ENCODE measurements around the gene STAT3.
A peak's percentile ranks its signal among the peaks of the same experiment; 100 is the strongest.
"Not testable (repeated sequence)": the region's sequence is repeated elsewhere in the genome, so short reads cannot be mapped to it uniquely, and the experiment has no call there.

STAT3 gene

DNA sequence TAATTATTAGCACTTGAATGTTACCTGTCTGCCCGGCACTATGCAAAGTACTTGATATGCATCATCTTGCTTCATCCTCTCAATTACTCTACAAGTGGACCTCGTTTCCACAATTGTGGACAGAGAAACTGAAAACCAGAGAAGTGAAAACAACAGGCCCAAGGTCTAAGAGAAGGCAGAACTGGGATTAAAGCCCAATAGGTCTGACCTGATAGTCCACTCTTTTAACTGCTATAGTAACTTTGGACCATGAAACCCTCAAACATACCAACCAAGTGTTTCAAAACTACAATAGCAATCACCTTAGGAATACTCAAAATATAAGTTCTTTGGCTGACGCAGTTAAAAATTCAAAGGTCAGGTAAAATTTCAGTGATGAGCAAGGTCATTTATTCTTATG, 7.3 kb downstream of the STAT3 start:
- no peak overlapping the region for H3K4me3 ChIP-seq (ENCODE audit: control insufficient read depth, low read depth, low read length)
- no peak for DNase-seq (ENCODE audit: low read depth)
- TF ChIP-seq, protein P1, sequence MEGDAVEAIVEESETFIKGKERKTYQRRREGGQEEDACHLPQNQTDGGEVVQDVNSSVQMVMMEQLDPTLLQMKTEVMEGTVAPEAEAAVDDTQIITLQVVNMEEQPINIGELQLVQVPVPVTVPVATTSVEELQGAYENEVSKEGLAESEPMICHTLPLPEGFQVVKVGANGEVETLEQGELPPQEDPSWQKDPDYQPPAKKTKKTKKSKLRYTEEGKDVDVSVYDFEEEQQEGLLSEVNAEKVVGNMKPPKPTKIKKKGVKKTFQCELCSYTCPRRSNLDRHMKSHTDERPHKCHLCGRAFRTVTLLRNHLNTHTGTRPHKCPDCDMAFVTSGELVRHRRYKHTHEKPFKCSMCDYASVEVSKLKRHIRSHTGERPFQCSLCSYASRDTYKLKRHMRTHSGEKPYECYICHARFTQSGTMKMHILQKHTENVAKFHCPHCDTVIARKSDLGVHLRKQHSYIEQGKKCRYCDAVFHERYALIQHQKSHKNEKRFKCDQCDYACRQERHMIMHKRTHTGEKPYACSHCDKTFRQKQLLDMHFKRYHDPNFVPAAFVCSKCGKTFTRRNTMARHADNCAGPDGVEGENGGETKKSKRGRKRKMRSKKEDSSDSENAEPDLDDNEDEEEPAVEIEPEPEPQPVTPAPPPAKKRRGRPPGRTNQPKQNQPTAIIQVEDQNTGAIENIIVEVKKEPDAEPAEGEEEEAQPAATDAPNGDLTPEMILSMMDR (conservative IDR thresholded peaks at IDR 0.05; ENCODE audit: control insufficient read depth, insufficient read depth, low read depth, low read length): no peak

DNA sequence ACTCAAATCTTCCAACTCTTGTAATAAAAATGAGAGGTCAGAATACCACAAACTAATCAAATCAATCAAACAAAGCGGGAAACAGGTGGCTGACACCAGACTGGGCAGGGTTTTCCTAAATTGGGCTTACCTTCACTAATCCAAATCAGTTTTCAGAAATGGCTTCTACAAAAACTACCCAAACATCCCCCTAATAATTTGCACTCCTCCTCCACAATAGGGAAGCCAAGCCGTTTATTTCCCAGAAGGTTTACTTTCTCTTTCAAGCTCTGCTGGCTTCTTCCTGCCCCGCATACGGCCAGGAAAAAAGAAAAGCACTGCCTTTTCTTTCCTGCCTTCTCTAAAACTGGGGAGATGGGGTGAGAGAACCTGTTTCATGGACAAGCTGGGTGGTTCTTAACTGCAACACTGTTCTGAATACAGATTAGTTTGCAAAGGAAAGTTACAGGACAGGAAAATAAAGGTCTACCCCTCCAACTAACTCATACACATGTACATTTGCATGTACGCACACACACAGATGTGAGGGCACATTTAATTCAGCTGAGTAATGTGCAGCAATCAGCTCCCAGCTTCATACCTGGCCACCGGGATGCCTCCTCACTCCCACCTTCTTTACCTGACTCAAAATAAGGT, 9.2 kb downstream of the STAT3 start:
- peak overlapping the region; percentile 29 for H3K4me3 ChIP-seq (ENCODE audit: control insufficient read depth, low read depth, low read length)
- TF ChIP-seq, protein P1 (conservative IDR thresholded peaks at IDR 0.05; ENCODE audit: control insufficient read depth, insufficient read depth, low read depth, low read length): no peak
- DNase-seq (ENCODE audit: low read depth): peak; percentile 37

DNA sequence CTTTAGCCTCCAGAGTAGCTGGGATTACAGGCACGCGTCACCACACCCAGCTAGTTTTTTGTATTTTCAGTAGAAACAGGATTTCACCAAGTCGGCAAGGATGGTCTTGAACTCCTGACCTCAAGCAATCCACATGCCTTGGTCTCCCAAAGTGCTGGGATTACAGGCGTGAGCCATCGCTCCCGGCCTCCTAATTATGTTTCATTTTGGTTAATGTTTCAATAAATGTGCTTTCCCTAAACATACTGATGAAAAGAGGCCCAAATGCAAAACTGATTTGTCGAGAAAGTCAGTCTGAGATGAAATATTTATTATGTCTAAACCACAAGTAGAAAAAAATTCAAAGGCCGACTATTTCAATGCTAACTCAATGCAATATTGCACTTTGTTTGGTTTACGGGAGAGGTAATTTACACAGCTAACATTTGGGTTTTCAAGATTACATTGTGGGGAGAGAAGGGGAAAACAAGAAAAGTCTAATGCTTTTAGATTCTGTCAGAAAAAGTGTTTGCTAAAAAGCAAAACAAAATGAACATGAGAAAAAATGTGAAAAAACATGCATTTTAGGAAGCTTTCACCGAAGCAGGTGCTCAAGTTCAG, 9.8 kb downstream of the STAT3 start:
- no peak for DNase-seq (ENCODE audit: low read depth)
- no peak overlapping the region for H3K4me3 ChIP-seq (ENCODE audit: control insufficient read depth, low read depth, low read length)
- TF ChIP-seq, protein P1 (conservative IDR thresholded peaks at IDR 0.05; ENCODE audit: control insufficient read depth, insufficient read depth, low read depth, low read length): no peak

DNA sequence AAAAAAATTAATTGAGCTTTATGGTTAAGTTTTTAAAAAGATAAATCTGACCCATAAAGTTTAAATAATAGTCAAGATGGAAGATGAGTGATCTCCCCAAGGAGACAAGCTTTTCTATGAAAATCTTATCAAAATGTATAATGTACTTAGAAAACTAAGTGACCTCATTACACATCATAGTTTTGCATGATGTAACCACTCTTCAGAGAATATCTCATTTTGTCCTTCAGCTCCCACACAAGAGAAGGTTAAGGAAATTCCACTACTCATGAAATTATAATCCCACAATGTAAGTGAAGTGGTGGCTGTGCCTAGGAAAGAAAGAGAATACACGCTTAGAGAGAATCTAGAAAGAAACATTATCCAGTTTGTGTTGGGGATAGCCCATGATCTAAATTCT, 14.3 kb downstream of the STAT3 start:
- no peak for DNase-seq (ENCODE audit: low read depth)
- TF ChIP-seq, protein P1 (conservative IDR thresholded peaks at IDR 0.05; ENCODE audit: control insufficient read depth, insufficient read depth, low read depth, low read length): no peak

DNA sequence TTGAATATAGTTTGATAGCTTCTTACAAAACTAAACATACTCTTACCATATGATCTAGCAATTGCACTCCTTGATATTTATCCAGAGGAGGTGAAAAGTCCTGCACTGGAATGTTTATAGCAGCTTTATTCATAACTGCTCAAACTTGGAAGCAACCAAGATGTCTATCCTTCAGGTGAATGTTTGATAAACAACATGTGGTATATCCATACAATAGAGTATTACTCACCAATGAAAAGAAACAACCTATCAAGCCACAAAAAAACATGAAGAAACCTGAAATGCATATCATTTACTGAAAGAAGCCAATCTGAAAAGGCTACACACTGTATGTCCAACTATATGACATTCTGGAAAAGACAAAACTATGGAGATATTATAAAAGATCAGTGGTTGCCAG, 16.1 kb downstream of the STAT3 start:
- DNase-seq (ENCODE audit: low read depth): no peak
- TF ChIP-seq, protein P1 (conservative IDR thresholded peaks at IDR 0.05; ENCODE audit: control insufficient read depth, insufficient read depth, low read depth, low read length): no peak
- no peak overlapping the region for H3K4me3 ChIP-seq (ENCODE audit: control insufficient read depth, low read depth, low read length)

More for the DNA sequence above, 14.3 kb downstream of the STAT3 start:
- H3K4me3 ChIP-seq (ENCODE audit: control insufficient read depth, low read depth, low read length): no peak overlapping the region

DNA sequence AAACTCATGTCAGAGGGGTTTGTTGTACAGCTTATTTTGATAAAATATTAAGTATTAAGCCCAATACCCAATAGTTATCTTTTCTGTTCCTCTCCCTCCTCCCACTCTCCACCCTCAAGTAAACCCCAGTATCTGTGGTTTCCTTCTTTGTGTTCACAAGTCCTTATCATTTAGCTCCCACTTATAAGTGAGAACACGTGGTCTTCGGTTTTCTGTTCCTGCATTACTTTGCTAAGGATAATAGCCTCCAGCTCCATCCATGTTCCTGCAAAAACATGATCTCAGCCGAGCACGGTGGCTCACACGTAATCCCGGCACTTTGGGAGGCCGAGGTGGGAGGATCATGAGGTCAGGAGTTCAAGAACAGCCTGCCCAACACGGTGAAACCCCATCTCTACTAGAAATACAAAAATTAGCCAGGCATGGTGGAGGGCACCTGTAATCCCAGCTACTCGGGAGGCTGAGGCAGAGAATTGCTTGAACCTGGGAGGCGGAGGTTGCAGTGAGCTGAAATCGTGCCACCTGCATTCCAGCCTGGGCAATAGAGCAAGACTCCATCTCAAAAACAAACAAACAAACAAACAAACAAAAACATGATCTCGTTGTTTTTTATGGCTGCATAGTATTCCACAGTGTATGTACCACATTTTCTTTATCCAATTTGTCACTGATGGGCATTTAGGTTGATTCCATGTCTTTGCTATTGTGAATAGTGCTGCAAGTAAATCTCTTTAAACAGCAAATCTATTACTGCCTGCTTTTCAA, 19.3 kb downstream of the STAT3 start:
- DNase-seq (ENCODE audit: low read depth); H3K4me3 ChIP-seq (ENCODE audit: control insufficient read depth, low read depth, low read length): not testable (repeated sequence)

DNA sequence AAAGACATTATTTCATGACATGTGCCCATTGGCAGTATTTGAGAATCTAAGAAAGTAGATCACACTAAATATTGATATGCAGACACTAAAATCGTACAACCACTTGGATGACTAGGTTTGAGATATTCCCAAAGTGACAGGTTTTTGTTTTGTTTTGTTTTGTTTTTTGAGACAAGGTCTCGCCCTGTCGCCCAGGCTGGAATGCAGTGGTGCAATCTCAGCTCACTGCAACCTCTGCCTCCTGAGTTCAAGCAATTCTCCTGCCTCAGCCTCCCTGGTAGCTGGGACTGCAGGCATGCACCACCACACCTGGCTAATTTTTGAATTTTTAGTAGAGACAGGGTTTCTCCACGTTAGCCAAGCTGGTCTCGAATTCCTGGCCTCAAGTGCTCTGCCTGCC, 19.9 kb downstream of the STAT3 start:
- DNase-seq (ENCODE audit: low read depth); H3K4me3 ChIP-seq (ENCODE audit: control insufficient read depth, low read depth, low read length): not testable (repeated sequence)

DNA sequence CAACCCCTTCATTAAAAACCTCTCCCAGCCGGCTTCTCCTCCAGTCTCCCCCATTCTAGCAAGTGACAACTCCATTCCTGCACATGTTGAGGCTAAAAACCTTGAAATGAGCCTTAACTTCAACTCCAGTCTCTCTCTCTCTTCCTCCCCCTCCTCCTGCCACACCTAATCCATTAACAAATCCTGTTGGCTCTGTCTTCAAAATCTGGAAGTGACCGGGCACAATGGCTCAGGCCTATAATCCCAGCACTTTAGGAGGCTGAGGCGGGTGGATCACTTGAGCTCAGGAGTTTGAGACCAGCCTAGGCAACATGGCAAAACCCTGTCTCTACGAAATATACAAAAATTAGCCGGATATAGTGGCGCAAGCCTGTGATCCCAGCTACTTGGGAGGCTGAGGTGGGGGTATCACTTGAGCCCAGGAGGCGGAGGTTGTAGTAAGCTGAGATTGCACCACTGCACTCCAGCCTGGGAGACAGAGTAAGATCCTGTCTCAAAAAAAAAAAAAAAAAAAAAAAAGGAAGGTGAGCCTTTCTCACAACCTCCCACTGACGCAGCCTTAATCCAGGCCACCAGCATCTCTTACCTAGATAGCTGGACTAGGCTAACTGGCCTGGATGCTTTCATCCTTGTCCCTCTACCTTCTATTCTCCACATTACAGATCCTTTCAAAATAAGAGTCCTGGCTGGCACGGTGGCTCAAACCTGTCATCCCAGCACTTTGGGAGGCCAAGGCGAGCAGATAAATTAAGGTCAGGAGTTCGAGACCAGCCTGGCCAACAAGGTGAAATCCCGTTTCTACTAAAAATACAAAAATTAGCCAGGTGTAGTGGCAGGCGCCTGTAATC, 21.8 kb downstream of the STAT3 start:
- H3K4me3 ChIP-seq (ENCODE audit: control insufficient read depth, low read depth, low read length); DNase-seq (ENCODE audit: low read depth): not testable (repeated sequence)

Data from fibroblast of mammary gland (primary cell).